Measurements from ENCODE around the gene AP2A1. TPM values are rescaled to one million over a fixed set of nuclear protein-coding genes. Genes with fewer than 3 reads are reported as not detected.
"Not testable (repeated sequence)": the region's sequence is repeated elsewhere in the genome, so short reads cannot be mapped to it uniquely, and the experiment has no call there.

The AP2A1 gene
- 107 and 126 TPM in 2 replicates for total RNA-seq (2022)
- Bru-seq, nascent RNA = percentile 57 among the genes with signal in this experiment
- BruChase-seq, experiment 1, labeled RNA remaining after a 2-hour chase = percentile 63 among the genes with signal in this experiment
- BruChase-seq, experiment 2, labeled RNA remaining after a 6-hour chase = percentile 75 among the genes with signal in this experiment
- long read RNA-seq, transcript AP2A1-201 (23 exons, 3,388 nt) = major isoform, 35 of 135 reads
- long read RNA-seq, partial matches to known transcripts = 89 of 135 reads
- long read RNA-seq, other reads (novel, unspliced or antisense) = 7 of 135 reads

- Histone ChIP-seq H3K27me3 (replicated peaks; ENCODE audit: control insufficient read depth, insufficient read depth, low read length) (no peaks in the 10 kb centered on the region), H3K36me3 (ENCODE audit: control insufficient read depth, insufficient read depth, low read length) (no peaks in the 10 kb centered on the region), H3K9me3 (no peaks in the 10 kb centered on the region), H3K4me3 (ENCODE audit: low read depth, low read length) (peak within 1 kb of the TSS; percentile 97), H3K4me1 (peaks cover 23% of the 10 kb centered on the region)
- no TSS peak for BruUV-seq (replicated peaks)
- Mint-ChIP-seq H3K27ac (ENCODE audit: unreplicated experiment) (peak within 1 kb of the TSS; percentile 78), H3K9me3 (ENCODE audit: unreplicated experiment) (no peaks in the 10 kb centered on the region), H3K4me3 (ENCODE audit: unreplicated experiment) (peak within 1 kb of the TSS; percentile 86), H3K27me3 (ENCODE audit: insufficient read depth, unreplicated experiment) (no peaks in the 10 kb centered on the region), H3K4me1 (ENCODE audit: low read depth, unreplicated experiment) (peaks cover 21% of the 10 kb centered on the region), H3K36me3 (ENCODE audit: insufficient read depth, unreplicated experiment) (peaks cover 35% of the 10 kb centered on the region)
- POLR2A ChIA-PET = interaction anchor here (0.5 to 1.3 kb wide), 24 partner anchors 14 to 562 kb away, joined by 3 to 13 read pairs (median 4); partner anchors contain the start of genes AKT1S1, ALDH16A1, ATF5 and NUP62
- TF ChIP-seq, protein P1, sequence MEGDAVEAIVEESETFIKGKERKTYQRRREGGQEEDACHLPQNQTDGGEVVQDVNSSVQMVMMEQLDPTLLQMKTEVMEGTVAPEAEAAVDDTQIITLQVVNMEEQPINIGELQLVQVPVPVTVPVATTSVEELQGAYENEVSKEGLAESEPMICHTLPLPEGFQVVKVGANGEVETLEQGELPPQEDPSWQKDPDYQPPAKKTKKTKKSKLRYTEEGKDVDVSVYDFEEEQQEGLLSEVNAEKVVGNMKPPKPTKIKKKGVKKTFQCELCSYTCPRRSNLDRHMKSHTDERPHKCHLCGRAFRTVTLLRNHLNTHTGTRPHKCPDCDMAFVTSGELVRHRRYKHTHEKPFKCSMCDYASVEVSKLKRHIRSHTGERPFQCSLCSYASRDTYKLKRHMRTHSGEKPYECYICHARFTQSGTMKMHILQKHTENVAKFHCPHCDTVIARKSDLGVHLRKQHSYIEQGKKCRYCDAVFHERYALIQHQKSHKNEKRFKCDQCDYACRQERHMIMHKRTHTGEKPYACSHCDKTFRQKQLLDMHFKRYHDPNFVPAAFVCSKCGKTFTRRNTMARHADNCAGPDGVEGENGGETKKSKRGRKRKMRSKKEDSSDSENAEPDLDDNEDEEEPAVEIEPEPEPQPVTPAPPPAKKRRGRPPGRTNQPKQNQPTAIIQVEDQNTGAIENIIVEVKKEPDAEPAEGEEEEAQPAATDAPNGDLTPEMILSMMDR (IDR thresholded peaks at IDR 0.05; ENCODE audit: insufficient read depth in 1 of 2, low read depth in 1 of 2, low read length in 1 of 2, severe bottlenecking in 1 of 2, unreplicated experiment in 1 of 2) = no peak
- intact Hi-C loops (cut with micrococcal nuclease; ENCODE audit: unreplicated experiment) = loop anchor here (1.0 to 5.0 kb wide), 6 partner anchors 42 to 126 kb away; partner anchors contain the start of genes AKT1S1, PRMT1, PTOV1 and RRAS
- no peak for DNase-seq
- CTCF ChIA-PET = interaction anchor here (0.6 to 1.5 kb wide), 9 partner anchors 19 to 959 kb away, joined by 3 to 8 read pairs (median 4); partner anchors contain the start of genes NTF4 and PRMT1
Observed at GRCh38 chr19:49766930-49767299, at the start of gene AP2A1. AP2A1 (plus strand) TSS chr19:49767001; CDS start chr19:49767134, 133 bp downstream.

GRCh38 chr19:49718511-49718910, 48.3 kb upstream of the AP2A1 start:
- no TSS peak for BruUV-seq (replicated peaks)
- H3K4me3 ChIP-seq (ENCODE audit: low read depth, low read length) = no peak overlapping the region
- peaks cover 11% of the 10 kb centered on the region for H3K4me1 Mint-ChIP-seq (ENCODE audit: low read depth, unreplicated experiment)
- ChIA-PET POLR2A (no interaction called here), CTCF (interaction anchor here (0.6 to 1.2 kb wide), 3 partner anchors 48 to 279 kb away, joined by 3 to 5 read pairs (median 4); partner anchors contain the start of gene AP2A1)
- no peaks in the 10 kb centered on the region for H3K27me3 ChIP-seq (replicated peaks; ENCODE audit: control insufficient read depth, insufficient read depth, low read length)
- peaks cover 13% of the 10 kb centered on the region for H3K4me1 ChIP-seq
- no peak overlapping the region for H3K27ac Mint-ChIP-seq (ENCODE audit: unreplicated experiment)
- no peak overlapping the region for H3K4me3 Mint-ChIP-seq (ENCODE audit: unreplicated experiment)
- no peaks in the 10 kb centered on the region for H3K27me3 Mint-ChIP-seq (ENCODE audit: insufficient read depth, unreplicated experiment)
- H3K36me3 ChIP-seq (ENCODE audit: control insufficient read depth, insufficient read depth, low read length) = no peaks in the 10 kb centered on the region
- H3K36me3 Mint-ChIP-seq (ENCODE audit: insufficient read depth, unreplicated experiment) = peaks cover under 1% of the 10 kb centered on the region
- peaks cover 8% of the 10 kb centered on the region for H3K9me3 Mint-ChIP-seq (ENCODE audit: unreplicated experiment)
- TF ChIP-seq, protein P1 (IDR thresholded peaks at IDR 0.05; ENCODE audit: insufficient read depth in 1 of 2, low read depth in 1 of 2, low read length in 1 of 2, severe bottlenecking in 1 of 2, unreplicated experiment in 1 of 2) = no peak
- H3K9me3 ChIP-seq = peaks cover 2% of the 10 kb centered on the region
- DNase-seq = no peak
- intact Hi-C loops (cut with micrococcal nuclease; ENCODE audit: unreplicated experiment) = no loop called here

DNA sequence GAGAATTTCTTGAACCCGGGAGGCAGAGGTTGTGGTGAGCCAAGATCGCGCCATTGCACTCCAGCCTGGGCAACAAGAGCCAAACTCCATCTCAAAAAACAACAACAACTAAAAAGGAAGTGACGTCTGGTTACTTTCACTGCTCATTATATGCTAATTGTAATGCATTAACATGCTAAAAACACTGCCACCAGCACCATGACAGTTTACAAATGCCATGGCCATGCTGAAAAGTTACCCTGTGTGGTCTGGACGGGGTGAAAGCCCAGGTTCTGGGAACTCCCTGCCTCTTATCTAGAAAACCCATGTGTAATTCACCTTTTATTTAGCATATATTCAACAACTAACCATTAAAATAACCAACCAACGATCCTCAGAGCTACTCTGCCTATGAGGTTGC, 47.8 kb upstream of the AP2A1 start:
- TF ChIP-seq, protein P1 (IDR thresholded peaks at IDR 0.05; ENCODE audit: insufficient read depth in 1 of 2, low read depth in 1 of 2, low read length in 1 of 2, severe bottlenecking in 1 of 2, unreplicated experiment in 1 of 2) = no peak
- ChIA-PET POLR2A (no interaction called here), CTCF (interaction anchor here (1.4 kb wide), 1 partner anchor 38 kb away, joined by 3 read pairs; no protein-coding TSS in a partner anchor)
- Histone ChIP-seq H3K36me3 (ENCODE audit: control insufficient read depth, insufficient read depth, low read length) (no peaks in the 10 kb centered on the region), H3K27me3 (replicated peaks; ENCODE audit: control insufficient read depth, insufficient read depth, low read length) (no peaks in the 10 kb centered on the region), H3K4me1 (peaks cover 11% of the 10 kb centered on the region), H3K9me3 (peaks cover 5% of the 10 kb centered on the region), H3K4me3 (ENCODE audit: low read depth, low read length) (no peak overlapping the region)
- no peak for DNase-seq
- intact Hi-C loops (cut with micrococcal nuclease; ENCODE audit: unreplicated experiment) = no loop called here
- Mint-ChIP-seq H3K4me1 (ENCODE audit: low read depth, unreplicated experiment) (peaks cover 6% of the 10 kb centered on the region), H3K4me3 (ENCODE audit: unreplicated experiment) (no peak overlapping the region), H3K36me3 (ENCODE audit: insufficient read depth, unreplicated experiment) (no peaks in the 10 kb centered on the region), H3K27me3 (ENCODE audit: insufficient read depth, unreplicated experiment) (no peaks in the 10 kb centered on the region), H3K9me3 (ENCODE audit: unreplicated experiment) (peaks cover 8% of the 10 kb centered on the region), H3K27ac (ENCODE audit: unreplicated experiment) (no peak overlapping the region)
- BruUV-seq (replicated peaks) = no TSS peak

- H3K4me3 Mint-ChIP-seq (ENCODE audit: unreplicated experiment); H3K27me3 ChIP-seq (replicated peaks; ENCODE audit: control insufficient read depth, insufficient read depth, low read length); H3K27ac Mint-ChIP-seq (ENCODE audit: unreplicated experiment); DNase-seq; H3K9me3 Mint-ChIP-seq (ENCODE audit: unreplicated experiment); H3K36me3 Mint-ChIP-seq (ENCODE audit: insufficient read depth, unreplicated experiment); H3K9me3 ChIP-seq; H3K4me1 Mint-ChIP-seq (ENCODE audit: low read depth, unreplicated experiment); intact Hi-C loops (cut with micrococcal nuclease; ENCODE audit: unreplicated experiment); H3K36me3 ChIP-seq (ENCODE audit: control insufficient read depth, insufficient read depth, low read length); BruUV-seq (replicated peaks); H3K27me3 Mint-ChIP-seq (ENCODE audit: insufficient read depth, unreplicated experiment); H3K4me3 ChIP-seq (ENCODE audit: low read depth, low read length): not testable (repeated sequence)
- H3K4me1 ChIP-seq = peaks cover 14% of the 10 kb centered on the region
- CTCF ChIA-PET = interaction anchor here (0.6 to 1.4 kb wide), 2 partner anchors 13 to 38 kb away, joined by 3 to 4 read pairs; no protein-coding TSS in a partner anchor
- POLR2A ChIA-PET = interaction anchor here (0.6 to 0.7 kb wide), 2 partner anchors 131 to 592 kb away, joined by 3 to 8 read pairs; no protein-coding TSS in a partner anchor
Observed at GRCh38 chr19:49719420-49719819, 47.4 kb upstream of the AP2A1 start.
